Panc1 (cell line): ENCODE measurements around the gene FREM2. TPM values are rescaled to one million over a fixed set of nuclear protein-coding genes. Genes with fewer than 3 reads are reported as not detected.

Experiments
- ATAC-seq: fragments of 200-7000 bp; cut with Tn5 transposase; 2 replicates; pipeline ENCODE4 v1.9.1; 2020; ENCODE audit warnings: mild to moderate bottlenecking, moderate library complexity
- BruUV-seq: library from RNA; stranded (reverse); fragments of 400-500 nt; replicated peaks from 2 replicates; lab custom pipeline; 2021; lab: Mats Ljungman, UMichigan
- CTCF ChIA-PET: fragments of 300-600 bp; sonication (Branson Sonifier 250); formaldehyde crosslinking; loops from one replicate; lab custom pipeline; 2022; ENCODE audit warnings: antibody characterized with exemption; lab: Charles Lee
- POLR2A ChIA-PET: fragments of 300-600 bp; sonication (Branson Sonifier 250); formaldehyde crosslinking; loops from one replicate; lab custom pipeline; 2022; ENCODE audit warnings: antibody characterized with exemption; lab: Charles Lee
- DNase-seq: peaks from one replicate; pipeline ENCODE4 v3.0.0-alpha.2; 2010; ENCODE audit warnings: low read depth, low spot score
- H3K27ac ChIP-seq: 2 replicates; pipeline ENCODE4 v1.5.1; 2011; ENCODE audit warnings: mild to moderate bottlenecking, low read length, inconsistent platforms
- H3K27me3 ChIP-seq: fragments of 200-500 bp; sonication (Bioruptor generic); 2 replicates; pipeline ENCODE4 v1.6.0; 2014; ENCODE audit warnings: low read length, inconsistent platforms; ENCODE audit not compliant: control insufficient read depth, insufficient read depth
- H3K36me3 ChIP-seq: fragments of 200-500 bp; sonication (Bioruptor generic); 2 replicates; pipeline ENCODE4 v1.5.1; 2014; ENCODE audit warnings: inconsistent platforms, mild to moderate bottlenecking, low read length, moderate library complexity; ENCODE audit not compliant: control insufficient read depth, insufficient read depth
- H3K4me1 ChIP-seq: 2 replicates; pipeline ENCODE4 v1.5.1; 2011; ENCODE audit warnings: inconsistent platforms, mild to moderate bottlenecking, low read length, moderate library complexity; ENCODE audit not compliant: control insufficient read depth, insufficient read depth
- H3K4me3 ChIP-seq, 2 experiments: 2 replicates each; pipeline ENCODE4 v1.5.1; 2011 to 2012; ENCODE audit warnings: low read depth in 2 of 2, low read length in 2 of 2, mild to moderate bottlenecking in 2 of 2, inconsistent platforms in 1 of 2, moderate library complexity in 1 of 2
- H3K9me3 ChIP-seq: fragments of 200-500 bp; sonication (Bioruptor generic); 2 replicates; pipeline ENCODE4 v1.5.1; 2014; ENCODE audit warnings: low read depth, mild to moderate bottlenecking, inconsistent platforms, low read length, moderate library complexity; ENCODE audit not compliant: control insufficient read depth, insufficient read depth
- CTCF ChIP-seq: fragments of 450-650 bp; IDR thresholded peaks from 2 replicates; pipeline ENCODE4 v1.5.1; 2017; ENCODE audit warnings: mild to moderate bottlenecking
- POLR2AphosphoS5 ChIP-seq: IDR thresholded peaks from 2 replicates; pipeline ENCODE4 v1.6.1; 2012; ENCODE audit warnings: mild to moderate bottlenecking, low read depth, low read length, moderate library complexity
- REST ChIP-seq, 2 experiments: IDR thresholded peaks; 2 replicates each; pipeline ENCODE4 v1.6.1; 2011 to 2012; ENCODE audit warnings: low read depth in 2 of 2, control low read depth in 1 of 2, low read length in 1 of 2, mild to moderate bottlenecking in 1 of 2, moderate library complexity in 1 of 2; ENCODE audit not compliant: insufficient read depth in 1 of 2
- SIN3A ChIP-seq: IDR thresholded peaks from 2 replicates; pipeline ENCODE4 v1.6.1; 2012; ENCODE audit warnings: low read depth, mild to moderate bottlenecking, low read length, moderate library complexity, borderline replicate concordance; ENCODE audit not compliant: insufficient read depth
- TCF7L2 ChIP-seq: IDR thresholded peaks from 2 replicates; pipeline ENCODE4 v1.6.1; 2011; ENCODE audit warnings: mild to moderate bottlenecking, low read depth, low read length, inconsistent platforms
- in situ Hi-C: cut with HindIII; loops from 2 replicates; pipeline ENCODE4 v1.10.0; 2016; ENCODE audit warnings: low sequenced_read_pairs, low pct_unique_long_range_greater_than_20kb
- intact Hi-C: fragments of 100-400 bp; cut with micrococcal nuclease; formaldehyde crosslinking; loops from one replicate; pipeline ENCODE4 v1.10.0; 2022; ENCODE audit not compliant: unreplicated experiment
- total RNA-seq: library from RNA; stranded (reverse); gene quantifications from one replicate; pipeline ENCODE4 v1.2.1, GENCODE V29; 2021; ENCODE audit not compliant: unreplicated experiment

FREM2 gene
- total RNA-seq, 1 experiment from 2014 or later: 0.15 TPM

- Histone ChIP-seq H3K36me3 (no peaks in the 10 kb centered on the region), H3K27ac (no peak overlapping the region), H3K4me3 (no peak overlapping the region), H3K27me3 (no peaks in the 10 kb centered on the region), H3K4me1 (no peaks in the 10 kb centered on the region), H3K9me3 (no peaks in the 10 kb centered on the region)
- in situ Hi-C loops: no loop called here
- BruUV-seq: no TSS peak
- ATAC-seq (no peak), DNase-seq (no peak)
- intact Hi-C loops: no loop called here
- POLR2A ChIA-PET: no interaction called here
- CTCF ChIA-PET: no interaction called here
- TF ChIP-seq POLR2AphosphoS5 (no peak), REST (IDR thresholded peaks at IDR 0.05; ENCODE audit: insufficient read depth in 1 of 2, low read depth in 2 of 2, low read length in 1 of 2) (no peak), SIN3A (no peak), CTCF (no peak), TCF7L2 (no peak)
These were observed 100.7 kb downstream of the FREM2 start for GRCh38 chr13:38787550-38787949.

GRCh38 chr13:38796890-38797289, 110.0 kb downstream of the FREM2 start:
- Histone ChIP-seq H3K27ac (no peak overlapping the region), H3K9me3 (no peaks in the 10 kb centered on the region), H3K36me3 (no peaks in the 10 kb centered on the region), H3K4me3 (no peak overlapping the region), H3K4me1 (no peaks in the 10 kb centered on the region), H3K27me3 (no peaks in the 10 kb centered on the region)
- intact Hi-C loops (no loop called here), in situ Hi-C loops (no loop called here)
- TF ChIP-seq REST (IDR thresholded peaks at IDR 0.05; ENCODE audit: insufficient read depth in 1 of 2, low read depth in 2 of 2, low read length in 1 of 2) (no peak), CTCF (no peak), POLR2AphosphoS5 (no peak), SIN3A (no peak), TCF7L2 (no peak)
- DNase-seq (no peak), ATAC-seq (no peak)
- ChIA-PET POLR2A (no interaction called here), CTCF (no interaction called here)
- BruUV-seq: no TSS peak
